PC-3 (cell line): Measurements from ENCODE around the gene GNB1.
"Not testable (repeated sequence)": the region's sequence is repeated elsewhere in the genome, so short reads cannot be mapped to it uniquely, and the experiment has no call there.

Experiments used
- CTCF ChIP-seq: fragments of 300-600 bp; sonication (generic); conservative IDR thresholded peaks from 2 replicates; pipeline ENCODE4 v1.5.1; 2017; ENCODE audit warnings: antibody characterized with exemption, low read depth, mild to moderate bottlenecking, low read length
- EZH2 ChIP-seq: fragments of 300-600 bp; sonication (generic); IDR thresholded peaks from one replicate; pipeline ENCODE4 v1.6.1; 2017; ENCODE audit warnings: antibody characterized with exemption, mild to moderate bottlenecking, low read length; ENCODE audit not compliant: unreplicated experiment

DNA sequence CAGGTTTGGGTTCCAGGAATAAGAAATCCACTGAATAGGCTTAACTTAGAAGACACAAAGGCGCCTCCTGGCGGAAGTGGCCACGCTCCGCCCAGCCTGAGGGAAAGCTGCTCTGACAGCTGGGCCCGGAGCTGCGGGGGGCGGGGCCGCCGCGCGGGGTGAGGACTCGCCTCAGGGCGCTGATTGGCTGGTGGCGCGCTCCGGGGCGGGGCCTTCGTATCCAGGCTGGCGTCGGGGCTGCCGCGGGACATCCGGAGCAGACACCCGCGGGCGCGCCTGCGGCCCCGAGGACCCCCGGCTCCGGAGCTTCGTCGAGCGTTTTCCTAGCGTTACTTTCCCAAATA, 144.3 kb downstream of the GNB1 start:
- TF ChIP-seq EZH2, CTCF: not testable (repeated sequence)
